H1 (cell line): Measurements from ENCODE around the gene ALG14.

ENCODE experiments used
- BRCA1 ChIP-seq: IDR thresholded peaks from 2 replicates; pipeline ENCODE4 v1.6.1; 2012; ENCODE audit warnings: low read depth, low read length, improper control_type of control experiment
- JUND ChIP-seq: IDR thresholded peaks from 2 replicates; pipeline ENCODE4 v1.6.1; 2011; ENCODE audit warnings: mild to moderate bottlenecking, improper control_type of control experiment, low read length
- POLR2A ChIP-seq, 2 experiments: IDR thresholded peaks; 1 replicate in 1 of 2; 2 replicates in 1 of 2; pipeline ENCODE4 v1.6.1; 2011; ENCODE audit warnings: low read depth in 2 of 2, low read length in 2 of 2, mild to moderate bottlenecking in 2 of 2; ENCODE audit errors: control extremely low read depth in 1 of 2
- POLR2AphosphoS5 ChIP-seq: IDR thresholded peaks from 2 replicates; pipeline ENCODE4 v1.6.1; 2011; ENCODE audit warnings: low read depth, low read length
- TF ChIP-seq, protein P1 (sequence below), 3 experiments: IDR thresholded peaks; 1 replicate in 2 of 3; 2 replicates in 1 of 3; pipeline versions ENCODE4 v1.5.1 to v1.6.1; 2011; ENCODE audit warnings: low read length in 3 of 3, mild to moderate bottlenecking in 3 of 3, inconsistent platforms in 2 of 3, low read depth in 1 of 3, moderate library complexity in 1 of 3; ENCODE audit not compliant: insufficient read depth in 1 of 3; ENCODE audit errors: control extremely low read depth in 1 of 3
- TF ChIP-seq, protein P2 (sequence below): IDR thresholded peaks from 2 replicates; pipeline ENCODE4 v1.6.1; 2012; ENCODE audit warnings: inconsistent platforms

DNA sequence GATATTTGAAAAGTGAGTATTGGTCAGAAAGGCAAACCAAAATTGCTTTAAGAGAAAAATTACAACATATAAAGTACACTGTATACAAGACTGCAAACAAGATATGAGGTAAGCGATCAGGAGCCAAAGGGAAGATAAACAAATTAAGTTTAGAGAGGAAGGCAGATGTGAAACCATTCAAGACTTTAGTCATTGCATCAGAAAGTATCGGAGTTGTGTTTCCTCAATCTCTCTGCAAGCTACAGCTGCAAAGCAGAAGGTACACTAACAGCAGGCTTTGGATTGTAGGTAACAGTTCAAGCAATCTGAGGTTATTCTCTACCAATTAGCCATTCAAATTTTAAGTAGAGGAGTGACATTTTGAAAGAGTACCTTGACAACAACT, 23.1 kb upstream of the ALG14 start:
- no peak for TF ChIP-seq POLR2AphosphoS5
- TF ChIP-seq, protein P1, sequence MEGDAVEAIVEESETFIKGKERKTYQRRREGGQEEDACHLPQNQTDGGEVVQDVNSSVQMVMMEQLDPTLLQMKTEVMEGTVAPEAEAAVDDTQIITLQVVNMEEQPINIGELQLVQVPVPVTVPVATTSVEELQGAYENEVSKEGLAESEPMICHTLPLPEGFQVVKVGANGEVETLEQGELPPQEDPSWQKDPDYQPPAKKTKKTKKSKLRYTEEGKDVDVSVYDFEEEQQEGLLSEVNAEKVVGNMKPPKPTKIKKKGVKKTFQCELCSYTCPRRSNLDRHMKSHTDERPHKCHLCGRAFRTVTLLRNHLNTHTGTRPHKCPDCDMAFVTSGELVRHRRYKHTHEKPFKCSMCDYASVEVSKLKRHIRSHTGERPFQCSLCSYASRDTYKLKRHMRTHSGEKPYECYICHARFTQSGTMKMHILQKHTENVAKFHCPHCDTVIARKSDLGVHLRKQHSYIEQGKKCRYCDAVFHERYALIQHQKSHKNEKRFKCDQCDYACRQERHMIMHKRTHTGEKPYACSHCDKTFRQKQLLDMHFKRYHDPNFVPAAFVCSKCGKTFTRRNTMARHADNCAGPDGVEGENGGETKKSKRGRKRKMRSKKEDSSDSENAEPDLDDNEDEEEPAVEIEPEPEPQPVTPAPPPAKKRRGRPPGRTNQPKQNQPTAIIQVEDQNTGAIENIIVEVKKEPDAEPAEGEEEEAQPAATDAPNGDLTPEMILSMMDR (IDR thresholded peaks at IDR 0.05; ENCODE audit: control extremely low read depth in 1 of 3, insufficient read depth in 1 of 3, low read depth in 1 of 3, low read length in 3 of 3), result no peak
- TF ChIP-seq, protein P2, sequence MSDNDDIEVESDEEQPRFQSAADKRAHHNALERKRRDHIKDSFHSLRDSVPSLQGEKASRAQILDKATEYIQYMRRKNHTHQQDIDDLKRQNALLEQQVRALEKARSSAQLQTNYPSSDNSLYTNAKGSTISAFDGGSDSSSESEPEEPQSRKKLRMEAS, result no peak
- TF ChIP-seq POLR2A (IDR thresholded peaks at IDR 0.05; ENCODE audit: control extremely low read depth in 1 of 2, low read depth in 2 of 2, low read length in 2 of 2), result no peak
- no peak for TF ChIP-seq JUND
- no peak for TF ChIP-seq BRCA1
